Upper lobe of left lung (tissue), 6 donors: Measurements from ENCODE around the gene CBLN3. TPM values are rescaled to one million over a fixed set of nuclear protein-coding genes. Genes with fewer than 3 reads are reported as not detected.

Source experiments
- ATAC-seq, 2 donors: fragments of 200-7000 bp; cut with Tn5 transposase; one replicate each; pipeline ENCODE4 v1.9.1; 2022; ENCODE audit warnings: mild to moderate bottlenecking in 2 of 2, moderate library complexity in 2 of 2; ENCODE audit not compliant: low FRiP score in 2 of 2
- DNase-seq, 2 donors: peaks; one replicate each; pipeline ENCODE4 v3.0.0-alpha.2; 2019 to 2020
- H3K27ac ChIP-seq, 4 donors: fragments of 200-600 bp; sonication (generic); one replicate each; pipeline ENCODE4 v1.5.1; 2016 to 2019
- H3K27me3 ChIP-seq, 4 donors: fragments of 200-600 bp; sonication (generic); one replicate each; pipeline ENCODE4 v1.5.1; 2017 to 2019
- H3K36me3 ChIP-seq, 4 donors: fragments of 200-600 bp; sonication (generic); one replicate each; pipeline ENCODE4 v1.5.1; 2016 to 2019
- H3K4me1 ChIP-seq, 4 donors: fragments of 200-600 bp; sonication (generic); one replicate each; pipeline ENCODE4 v1.5.1; 2018 to 2019
- H3K4me3 ChIP-seq, 4 donors: fragments of 200-600 bp; sonication (generic); one replicate each; pipeline ENCODE4 v1.5.1; 2017 to 2019; ENCODE audit warnings: mild to moderate bottlenecking in 2 of 4, moderate library complexity in 1 of 4
- H3K9me3 ChIP-seq, 4 donors: fragments of 200-600 bp; sonication (generic); one replicate each; pipeline ENCODE4 v1.5.1; 2018 to 2019
- EP300 ChIP-seq, 4 donors: sonication (generic); formaldehyde crosslinking; IDR thresholded peaks; one replicate each; pipeline ENCODE4 v1.5.1; 2017; ENCODE audit warnings: antibody characterized with exemption in 4 of 4, control low read depth in 2 of 4
- POLR2A ChIP-seq, 4 donors: fragments of 450-650 bp; IDR thresholded peaks; one replicate each; pipeline ENCODE4 v1.5.1; 2016 to 2017; ENCODE audit warnings: antibody characterized with exemption in 4 of 4, mild to moderate bottlenecking in 2 of 4
- POLR2AphosphoS5 ChIP-seq, 2 donors: sonication (generic); formaldehyde crosslinking; IDR thresholded peaks; one replicate each; pipeline ENCODE4 v1.5.1; 2017; ENCODE audit warnings: antibody characterized with exemption in 2 of 2
- WGBS, 2 donors: methylation state at CpG; one replicate each; pipeline ENCODE4 v1.1.5; 2017 to 2018; 5-methylcytosine and 5-hydroxymethylcytosine counted together
- total RNA-seq, 6 donors: library from RNA; depleted of rRNA in 4 of 6; stranded (reverse); fragments of >200 nt in 4 of 6; gene quantifications; one replicate each; pipeline versions ENCODE4 v1.1.0 to v1.2.1, GENCODE V29; 2016 to 2021
- TF ChIP-seq, protein P1 (sequence below), 6 experiments: fragments of 450-650 bp in 4 of 6; fragments of 200-600 bp in 2 of 6; sonication (generic) in 2 of 6; IDR thresholded peaks; one replicate each; pipeline ENCODE4 v1.5.1; 2016 to 2019; ENCODE audit warnings: antibody characterized with exemption in 6 of 6
- donor health status: DM: no; HTN: no; CAD: no; lungs with moderate emphysema.
- donor health status: DM: no; HTN: yes; CAD: no; lungs with severe emphysema.

The CBLN3 gene
- total RNA-seq, 6 donors from 2014 or later = 1.1 to 4.2 (median 3.1) TPM

DNA sequence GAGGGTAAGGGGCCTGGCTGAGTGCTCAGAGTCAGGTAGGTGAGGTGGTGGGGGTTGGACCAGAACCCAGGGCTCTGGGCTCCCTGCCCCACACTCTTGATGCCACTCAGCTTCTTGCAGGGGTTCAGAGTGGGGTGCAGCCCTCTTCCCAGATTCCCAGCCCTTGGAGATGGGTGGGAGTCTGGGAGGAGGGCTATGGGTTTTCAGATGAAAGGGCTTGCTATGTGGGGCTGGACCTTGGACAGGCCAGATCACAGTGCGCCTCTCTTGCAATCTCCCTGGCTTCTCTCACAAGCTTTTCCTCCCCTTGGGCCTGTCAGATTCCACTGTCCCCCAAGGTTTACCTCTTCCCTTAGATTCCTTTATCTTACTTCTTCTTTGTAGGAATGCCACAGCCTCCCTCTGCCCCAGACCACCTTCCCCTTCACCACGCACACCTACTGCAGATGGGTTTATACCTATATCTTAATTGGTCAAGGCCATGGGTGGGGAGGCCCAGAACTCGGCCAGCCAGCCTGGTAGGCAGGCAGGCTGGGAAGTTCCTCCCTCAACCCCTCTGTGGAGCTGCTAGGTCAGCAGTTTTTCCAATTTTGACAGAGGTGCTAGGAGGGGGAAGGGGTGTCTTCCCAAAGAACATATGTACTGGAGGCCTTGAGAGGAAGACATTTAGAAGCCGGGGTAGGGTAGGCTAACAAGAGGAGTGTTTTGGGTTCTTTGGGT, 29.3 kb downstream of the CBLN3 start:
- 48 to 69% methylated on average over 4 of the region's 4 CpGs for WGBS, 2 donors
- ATAC-seq (no peak), DNase-seq (peak in 1 of 2 donors; percentile 10)
- Histone ChIP-seq H3K27ac (peak overlapping the region in 3 of 4 donors; percentile 85 to 88 (median 85)), H3K36me3 (no peaks in the 10 kb centered on the region), H3K27me3 (no peaks in the 10 kb centered on the region), H3K4me3 (peak overlapping the region in 3 of 4 donors; percentile 60 to 80 (median 69)), H3K4me1 (peaks cover 33 to 59% (median 44%) of the 10 kb centered on the region in 4 donors), H3K9me3 (no peaks in the 10 kb centered on the region)
- TF ChIP-seq EP300 (IDR thresholded peaks at IDR 0.05) = no peak
- no peak for TF ChIP-seq POLR2A (IDR thresholded peaks at IDR 0.05)
- TF ChIP-seq POLR2AphosphoS5 (IDR thresholded peaks at IDR 0.05) = no peak

DNA sequence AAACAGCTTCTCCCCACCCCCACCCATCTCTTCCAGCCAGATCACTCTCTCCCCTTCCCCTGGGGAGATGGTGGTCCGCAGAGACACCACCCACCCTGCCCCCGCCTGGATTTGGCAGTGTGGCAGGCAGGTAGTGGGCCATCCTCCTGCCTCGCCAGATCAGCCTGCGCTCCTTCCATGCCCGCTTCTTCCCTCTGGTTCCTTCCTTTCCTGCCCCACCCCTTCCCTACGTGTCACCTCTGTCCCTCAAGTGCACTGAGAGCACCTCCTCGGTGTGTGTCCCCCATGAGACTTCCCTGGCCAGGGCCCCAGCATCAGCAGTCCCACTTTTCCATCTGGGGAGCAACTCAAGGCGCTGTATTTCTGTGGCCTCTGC, 30.0 kb downstream of the CBLN3 start:
- no peaks in the 10 kb centered on the region for H3K27me3 ChIP-seq
- ATAC-seq = peak in 1 of 2 donors; percentile 1
- peak overlapping the region; percentile 48 to 80 (median 64) for H3K4me3 ChIP-seq
- TF ChIP-seq POLR2AphosphoS5 (IDR thresholded peaks at IDR 0.05) = no peak
- TF ChIP-seq, protein P1, sequence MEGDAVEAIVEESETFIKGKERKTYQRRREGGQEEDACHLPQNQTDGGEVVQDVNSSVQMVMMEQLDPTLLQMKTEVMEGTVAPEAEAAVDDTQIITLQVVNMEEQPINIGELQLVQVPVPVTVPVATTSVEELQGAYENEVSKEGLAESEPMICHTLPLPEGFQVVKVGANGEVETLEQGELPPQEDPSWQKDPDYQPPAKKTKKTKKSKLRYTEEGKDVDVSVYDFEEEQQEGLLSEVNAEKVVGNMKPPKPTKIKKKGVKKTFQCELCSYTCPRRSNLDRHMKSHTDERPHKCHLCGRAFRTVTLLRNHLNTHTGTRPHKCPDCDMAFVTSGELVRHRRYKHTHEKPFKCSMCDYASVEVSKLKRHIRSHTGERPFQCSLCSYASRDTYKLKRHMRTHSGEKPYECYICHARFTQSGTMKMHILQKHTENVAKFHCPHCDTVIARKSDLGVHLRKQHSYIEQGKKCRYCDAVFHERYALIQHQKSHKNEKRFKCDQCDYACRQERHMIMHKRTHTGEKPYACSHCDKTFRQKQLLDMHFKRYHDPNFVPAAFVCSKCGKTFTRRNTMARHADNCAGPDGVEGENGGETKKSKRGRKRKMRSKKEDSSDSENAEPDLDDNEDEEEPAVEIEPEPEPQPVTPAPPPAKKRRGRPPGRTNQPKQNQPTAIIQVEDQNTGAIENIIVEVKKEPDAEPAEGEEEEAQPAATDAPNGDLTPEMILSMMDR (IDR thresholded peaks at IDR 0.05) = no peak
- no peak for TF ChIP-seq POLR2A (IDR thresholded peaks at IDR 0.05)
- WGBS, 2 donors = 16 to 25% methylated on average over 5 to 8 of the region's 8 CpGs
- H3K27ac ChIP-seq = peak overlapping the region; percentile 60 to 88 (median 85)
- H3K9me3 ChIP-seq = no peaks in the 10 kb centered on the region
- H3K36me3 ChIP-seq = no peaks in the 10 kb centered on the region
- H3K4me1 ChIP-seq = peaks cover 33 to 59% (median 44%) of the 10 kb centered on the region in 4 donors
- peak in 1 of 2 donors; percentile 19 for DNase-seq

DNA sequence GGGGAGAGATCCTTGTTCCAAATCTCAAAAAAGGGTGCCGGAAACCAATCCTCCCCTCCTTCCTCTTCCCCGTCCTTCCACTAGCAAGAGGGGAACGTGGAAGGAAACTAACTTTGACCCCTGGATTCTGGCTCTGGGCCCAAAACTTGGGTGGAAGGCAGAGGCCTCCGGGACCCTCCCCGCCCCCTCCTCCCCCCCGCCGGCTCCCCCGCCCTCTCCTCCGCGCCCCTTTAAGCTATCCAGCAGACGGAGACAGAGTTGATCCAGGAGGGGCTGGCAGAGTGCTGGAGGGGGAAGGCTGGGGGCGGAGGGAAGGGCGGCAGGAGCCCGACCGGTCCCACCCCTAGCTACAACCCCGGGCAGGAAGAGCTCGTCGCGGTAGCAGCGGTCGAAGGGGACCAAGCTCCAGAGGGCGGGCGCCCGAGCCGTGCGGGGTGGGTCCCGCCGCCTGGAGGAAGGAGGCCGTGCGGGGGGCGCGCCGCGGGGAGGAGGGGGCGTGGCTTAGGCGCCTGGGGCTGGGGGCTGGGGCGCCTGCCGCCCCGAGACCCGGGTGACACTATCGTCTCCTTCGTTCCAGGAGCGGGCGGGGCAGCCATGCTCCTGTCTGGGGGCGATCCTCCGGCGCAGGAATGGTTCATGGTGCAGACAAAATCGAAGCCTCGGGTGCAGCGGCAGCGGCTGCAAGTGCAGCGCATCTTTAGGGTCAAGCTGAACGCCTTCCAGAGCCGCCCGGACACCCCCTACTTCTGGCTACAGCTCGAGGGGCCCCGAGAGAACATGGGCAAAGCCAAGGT, 30.6 kb downstream of the CBLN3 start, which contains the start of gene NYNRIN:
Gene NYNRIN, plus strand, starts transcription at position 351 of the 794 bp plus-strand sequence. Its CDS starts 244 bp downstream, at position 595.
- Histone ChIP-seq H3K4me1 (peaks cover 32 to 56% (median 44%) of the 10 kb centered on the region in 4 donors), H3K4me3 (peak within 1 kb of the TSS; percentile 48 to 80 (median 64)), H3K9me3 (no peaks in the 10 kb centered on the region), H3K27ac (peak within 1 kb of the TSS; percentile 60 to 88 (median 85)), H3K27me3 (no peaks in the 10 kb centered on the region), H3K36me3 (no peaks in the 10 kb centered on the region)
- ATAC-seq (peak; percentile 74 to 90), DNase-seq (peak; percentile 35 to 91)
- peak in 1 of 2 donors; percentile 37 for TF ChIP-seq POLR2AphosphoS5 (IDR thresholded peaks at IDR 0.05)
- TF ChIP-seq, protein P1 (IDR thresholded peaks at IDR 0.05) = no peak
- 2 to 4% methylated on average over 6 to 35 of the region's 57 CpGs for WGBS, 2 donors

DNA sequence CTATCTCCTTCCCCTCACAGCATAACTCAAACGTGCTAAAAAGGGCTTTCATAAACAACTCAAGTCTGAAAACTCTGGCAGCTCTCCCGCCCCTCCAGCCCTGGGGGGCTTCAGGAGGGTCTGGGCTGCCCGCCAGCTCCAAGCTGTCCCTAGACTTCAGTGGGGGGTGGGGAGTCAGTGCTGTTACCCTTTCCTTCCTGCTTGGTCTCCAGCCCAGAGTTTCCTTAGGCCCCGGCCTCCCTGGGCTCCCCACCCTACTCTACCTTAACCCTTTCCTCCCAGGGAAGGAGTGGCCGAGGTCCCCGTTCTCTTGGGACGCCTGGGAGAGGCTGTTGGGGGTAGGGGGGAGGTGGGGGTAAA, 31.2 kb downstream of the CBLN3 start:
- 13 to 16% methylated on average over 5 to 7 of the region's 7 CpGs for WGBS, 2 donors
- TF ChIP-seq POLR2A (IDR thresholded peaks at IDR 0.05) = no peak
- ATAC-seq (peak; percentile 9 to 34), DNase-seq (no peak)
- H3K4me1 ChIP-seq = peaks cover 29 to 52% (median 43%) of the 10 kb centered on the region in 4 donors
- H3K27ac ChIP-seq = peak overlapping the region; percentile 60 to 88 (median 85)
- H3K4me3 ChIP-seq = peak overlapping the region; percentile 48 to 80 (median 64)
- no peaks in the 10 kb centered on the region for H3K27me3 ChIP-seq
- H3K9me3 ChIP-seq = no peaks in the 10 kb centered on the region
- H3K36me3 ChIP-seq = no peaks in the 10 kb centered on the region

DNA sequence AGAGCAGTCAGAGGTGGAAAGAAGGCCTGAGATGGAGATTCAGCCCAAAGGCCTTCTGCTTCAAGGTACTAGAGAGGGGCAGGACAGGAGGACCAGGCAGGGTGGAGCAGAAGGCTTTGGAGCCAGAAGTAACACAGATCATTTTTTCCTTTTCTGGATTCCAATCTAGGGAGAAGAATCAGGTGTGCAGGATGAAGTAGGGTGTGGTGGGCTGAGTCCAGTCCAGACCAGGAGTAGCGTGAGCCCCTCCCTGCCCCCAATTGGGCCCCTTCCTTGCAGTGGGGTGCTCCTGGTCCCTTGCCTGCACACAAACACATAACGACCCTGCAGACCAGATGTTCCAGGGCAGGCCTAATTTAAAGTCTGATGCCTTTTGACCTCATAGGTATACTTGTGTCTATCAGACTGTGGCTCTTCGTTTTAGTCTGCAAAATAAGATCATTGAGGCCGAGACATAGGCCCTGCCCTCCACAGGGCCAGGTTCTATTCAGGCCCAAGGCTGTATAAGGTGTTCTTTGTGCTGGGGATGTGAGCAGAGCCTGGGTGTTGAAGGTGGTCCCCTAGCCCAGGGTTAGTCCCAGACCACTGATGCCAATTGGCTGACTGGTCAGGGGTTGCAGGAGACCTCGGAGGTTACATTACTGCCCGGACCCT, 31.7 kb downstream of the CBLN3 start:
- H3K9me3 ChIP-seq = no peaks in the 10 kb centered on the region
- WGBS, 2 donors = 33 to 63% methylated on average over 4 to 6 of the region's 6 CpGs
- peaks cover 29 to 47% (median 40%) of the 10 kb centered on the region in 4 donors for H3K4me1 ChIP-seq
- peak overlapping the region; percentile 60 to 88 (median 85) for H3K27ac ChIP-seq
- DNase-seq = no peak
- no peaks in the 10 kb centered on the region for H3K27me3 ChIP-seq
- TF ChIP-seq POLR2A (IDR thresholded peaks at IDR 0.05) = no peak
- TF ChIP-seq EP300 (IDR thresholded peaks at IDR 0.05) = no peak
- TF ChIP-seq, protein P1 (IDR thresholded peaks at IDR 0.05) = no peak
- no peak for TF ChIP-seq POLR2AphosphoS5 (IDR thresholded peaks at IDR 0.05)
- no peaks in the 10 kb centered on the region for H3K36me3 ChIP-seq
- peak overlapping the region in 1 of 4 donors; percentile 80 for H3K4me3 ChIP-seq
- ATAC-seq = no peak
